Measurements from ENCODE around the gene OR2T11.
"Not testable (repeated sequence)": the region's sequence is repeated elsewhere in the genome, so short reads cannot be mapped to it uniquely, and the experiment has no call there.

The OR2T11 gene

DNA sequence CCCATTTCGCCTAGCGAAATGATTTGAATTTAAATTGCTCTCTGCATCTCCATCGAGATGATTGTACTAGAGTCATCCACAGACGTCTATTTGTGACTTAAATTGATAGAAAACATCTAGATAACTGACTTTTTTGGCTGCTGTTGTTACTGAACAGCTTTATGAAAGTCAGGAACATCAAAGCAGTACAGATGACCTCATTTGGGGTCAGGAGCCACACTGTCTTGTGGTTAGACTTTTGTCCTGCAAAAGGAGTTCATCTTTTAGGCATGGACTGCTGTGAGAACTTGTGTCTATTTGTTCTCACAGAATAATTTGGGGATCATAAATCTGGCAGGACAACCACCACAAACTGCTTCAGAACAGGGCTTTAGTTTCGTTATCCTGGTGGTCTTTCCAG, 4.8 kb upstream of the OR2T11 start:
- not testable (repeated sequence) for H3K9ac ChIP-seq (ENCODE audit: low read length); H3K9me3 ChIP-seq (ENCODE audit: control insufficient read depth, low read length); H3K4me3 ChIP-seq (ENCODE audit: low read length); H3K27me3 ChIP-seq (ENCODE audit: control insufficient read depth, insufficient read depth, low read length); H3K4me1 ChIP-seq (ENCODE audit: control insufficient read depth, insufficient read depth, low read length); H3K36me3 ChIP-seq (ENCODE audit: control insufficient read depth, insufficient read depth, low read length)

DNA sequence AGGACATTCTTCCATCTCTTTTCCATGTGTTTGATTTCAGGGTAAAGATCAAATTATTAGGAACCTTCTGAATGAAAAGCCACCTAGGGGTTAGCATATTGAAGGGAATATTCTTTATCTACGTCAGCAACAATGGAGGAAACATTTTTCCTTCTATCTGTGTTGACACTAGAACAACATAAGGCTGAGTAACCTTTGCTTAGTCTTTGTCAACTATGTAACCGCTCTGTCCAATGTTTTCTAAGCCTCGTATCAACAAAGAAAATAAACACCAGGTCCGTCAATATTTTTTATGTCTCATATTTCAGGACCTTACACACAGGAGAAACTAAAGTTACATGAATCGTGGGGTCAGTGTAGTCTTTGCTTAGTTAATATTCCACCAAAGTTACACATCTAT, 1.7 kb upstream of the OR2T11 start:
- H3K9ac ChIP-seq (ENCODE audit: low read length); H3K9me3 ChIP-seq (ENCODE audit: control insufficient read depth, low read length); H3K36me3 ChIP-seq (ENCODE audit: control insufficient read depth, insufficient read depth, low read length); H3K4me1 ChIP-seq (ENCODE audit: control insufficient read depth, insufficient read depth, low read length); H3K4me3 ChIP-seq (ENCODE audit: low read length); H3K27me3 ChIP-seq (ENCODE audit: control insufficient read depth, insufficient read depth, low read length): not testable (repeated sequence)

DNA sequence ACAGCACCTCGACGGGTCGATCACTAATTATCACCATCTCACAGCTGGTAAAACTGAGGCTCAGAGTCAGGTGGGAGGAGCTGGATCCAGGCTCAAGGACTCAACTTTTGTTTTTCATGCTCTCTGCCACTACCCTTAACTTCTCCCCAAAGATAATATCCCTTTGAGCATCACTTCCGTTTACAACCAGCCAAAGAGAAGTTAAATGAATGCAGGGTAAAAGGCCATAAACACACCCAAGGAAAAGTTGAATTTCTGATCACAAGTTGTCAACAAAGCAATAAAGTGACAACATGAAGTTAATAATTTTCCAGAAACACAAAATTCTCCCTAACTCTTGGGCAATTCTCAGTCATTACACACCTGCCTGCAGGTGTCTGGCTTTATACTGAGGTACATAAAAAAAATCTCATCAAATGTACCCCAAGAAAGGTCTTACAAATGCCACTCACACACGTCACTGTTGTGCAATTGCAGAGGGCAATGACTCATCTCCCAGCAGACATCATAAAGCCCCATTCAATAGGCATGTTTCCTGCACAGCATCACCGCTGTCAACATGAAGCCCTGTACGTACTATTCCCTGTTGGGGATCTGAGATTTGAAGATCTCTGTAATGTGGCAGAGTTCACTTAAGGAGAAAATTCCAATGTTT, 3.4 kb downstream of the OR2T11 start:
- Histone ChIP-seq H3K27me3 (ENCODE audit: control insufficient read depth, insufficient read depth, low read length) (no peaks in the 10 kb centered on the region), H3K4me1 (ENCODE audit: control insufficient read depth, insufficient read depth, low read length) (no peaks in the 10 kb centered on the region), H3K36me3 (ENCODE audit: control insufficient read depth, insufficient read depth, low read length) (no peaks in the 10 kb centered on the region), H3K4me3 (ENCODE audit: low read length) (no peak overlapping the region), H3K9me3 (ENCODE audit: control insufficient read depth, low read length) (no peaks in the 10 kb centered on the region), H3K9ac (ENCODE audit: low read length) (no peak overlapping the region)

DNA sequence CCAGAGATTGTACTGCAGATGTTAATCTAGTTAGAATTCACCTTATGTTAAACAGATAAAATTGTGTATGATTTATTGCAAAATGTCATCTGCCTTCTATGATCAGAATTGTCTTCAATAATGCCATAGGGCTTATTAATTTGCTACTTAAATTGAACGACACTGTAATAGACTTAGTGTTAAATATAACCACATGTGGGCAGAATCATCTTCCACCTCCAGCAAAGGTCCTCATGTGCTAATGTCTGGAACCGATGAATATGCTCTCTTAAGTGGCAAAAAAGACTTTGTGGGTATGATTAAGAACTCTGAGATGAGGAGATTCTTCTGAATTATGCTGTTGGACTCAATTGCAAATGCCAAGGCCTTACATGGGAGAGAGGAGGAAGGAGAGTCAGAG, 4.3 kb downstream of the OR2T11 start:
- H3K9me3 ChIP-seq (ENCODE audit: control insufficient read depth, low read length): no peaks in the 10 kb centered on the region
- H3K9ac ChIP-seq (ENCODE audit: low read length): no peak overlapping the region
- no peaks in the 10 kb centered on the region for H3K4me1 ChIP-seq (ENCODE audit: control insufficient read depth, insufficient read depth, low read length)
- no peaks in the 10 kb centered on the region for H3K36me3 ChIP-seq (ENCODE audit: control insufficient read depth, insufficient read depth, low read length)
- no peak overlapping the region for H3K4me3 ChIP-seq (ENCODE audit: low read length)
- no peaks in the 10 kb centered on the region for H3K27me3 ChIP-seq (ENCODE audit: control insufficient read depth, insufficient read depth, low read length)

DNA sequence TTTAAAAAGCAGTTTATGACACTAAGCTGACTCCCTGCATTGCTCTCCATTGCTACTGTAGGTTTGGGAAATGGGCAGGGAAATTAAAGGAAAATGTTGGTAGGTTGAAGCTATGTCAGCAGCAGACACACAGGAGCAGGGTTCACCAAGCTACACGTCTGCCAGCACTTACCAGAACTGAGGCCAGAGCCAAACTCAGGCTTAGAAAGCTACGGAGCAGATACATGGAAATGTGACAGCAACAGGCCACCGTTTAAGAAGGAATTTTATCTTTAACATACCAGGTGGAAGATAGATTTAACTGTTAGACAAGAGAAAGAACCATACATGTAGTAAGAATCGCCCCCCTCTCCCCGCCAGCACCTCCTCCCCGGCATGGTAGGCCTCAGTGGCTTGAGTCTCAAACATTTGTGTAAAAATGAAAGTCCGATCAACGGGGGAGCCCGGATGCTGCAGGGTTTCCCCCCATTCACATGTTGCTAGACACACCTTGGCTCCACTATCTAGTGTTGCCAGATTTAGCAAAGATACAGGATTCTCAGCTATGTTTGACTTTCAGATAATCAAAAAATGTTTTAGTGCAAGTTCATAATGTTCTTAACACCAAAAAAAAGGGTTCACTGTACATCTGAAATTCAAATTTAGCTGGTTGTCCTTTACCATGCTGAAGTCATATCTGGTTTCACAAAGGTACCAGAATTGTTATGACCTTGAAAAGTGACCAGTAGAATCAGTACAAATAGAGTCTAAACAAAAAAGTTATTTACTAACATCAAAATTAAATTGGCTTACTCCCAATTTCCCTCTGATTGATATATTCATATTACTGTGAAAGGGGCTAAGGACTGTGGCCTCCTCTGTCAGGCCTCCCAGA, 6.7 kb downstream of the OR2T11 start:
- Histone ChIP-seq H3K36me3 (ENCODE audit: control insufficient read depth, insufficient read depth, low read length) (no peaks in the 10 kb centered on the region), H3K27me3 (ENCODE audit: control insufficient read depth, insufficient read depth, low read length) (no peaks in the 10 kb centered on the region), H3K4me3 (ENCODE audit: low read length) (no peak overlapping the region), H3K9me3 (ENCODE audit: control insufficient read depth, low read length) (no peaks in the 10 kb centered on the region), H3K4me1 (ENCODE audit: control insufficient read depth, insufficient read depth, low read length) (no peaks in the 10 kb centered on the region), H3K9ac (ENCODE audit: low read length) (no peak overlapping the region)

DNA sequence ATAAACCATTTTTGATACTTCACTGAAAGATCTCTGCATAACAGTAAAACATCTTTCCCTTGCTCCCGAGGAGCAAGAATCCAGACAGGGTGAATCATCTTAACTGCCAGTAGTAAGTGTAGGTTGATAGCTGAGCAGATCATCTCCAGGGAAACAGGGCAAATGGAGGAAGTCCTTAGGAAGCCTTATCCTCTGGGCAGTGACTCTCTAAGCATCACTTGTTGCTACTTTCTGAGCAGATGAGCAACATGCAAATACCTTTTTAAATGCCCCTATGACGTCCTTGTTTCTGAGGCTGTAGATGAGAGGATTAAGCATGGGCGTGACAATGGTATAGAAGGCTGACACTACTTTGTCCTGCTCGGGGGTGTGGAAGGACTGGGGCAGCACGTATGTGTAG, 8.9 kb downstream of the OR2T11 start:
- Histone ChIP-seq H3K9ac (ENCODE audit: low read length) (no peak overlapping the region), H3K4me3 (ENCODE audit: low read length) (no peak overlapping the region), H3K4me1 (ENCODE audit: control insufficient read depth, insufficient read depth, low read length) (no peaks in the 10 kb centered on the region), H3K27me3 (ENCODE audit: control insufficient read depth, insufficient read depth, low read length) (no peaks in the 10 kb centered on the region), H3K36me3 (ENCODE audit: control insufficient read depth, insufficient read depth, low read length) (no peaks in the 10 kb centered on the region), H3K9me3 (ENCODE audit: control insufficient read depth, low read length) (no peaks in the 10 kb centered on the region)

DNA sequence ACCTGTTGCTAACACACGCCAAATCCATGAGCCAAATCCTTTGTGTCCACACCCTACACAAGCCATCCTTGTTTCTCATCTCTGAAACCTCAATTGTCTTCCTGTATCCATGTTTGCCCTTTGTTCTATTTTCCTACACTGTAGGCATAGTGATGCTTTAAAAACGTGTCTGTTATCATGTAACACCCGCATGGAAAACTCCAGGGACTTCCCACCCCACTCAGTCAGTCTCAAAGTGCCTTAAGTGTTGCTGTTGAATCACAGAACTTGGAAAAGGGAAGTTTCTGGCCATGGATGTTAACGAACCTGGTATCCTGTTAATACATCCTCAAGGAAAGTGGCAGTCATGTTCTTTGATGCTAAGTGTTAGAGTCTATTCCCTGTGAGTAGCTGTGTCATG, 9.7 kb downstream of the OR2T11 start:
- H3K27me3 ChIP-seq (ENCODE audit: control insufficient read depth, insufficient read depth, low read length): no peaks in the 10 kb centered on the region
- H3K4me1 ChIP-seq (ENCODE audit: control insufficient read depth, insufficient read depth, low read length): no peaks in the 10 kb centered on the region
- H3K9me3 ChIP-seq (ENCODE audit: control insufficient read depth, low read length): no peaks in the 10 kb centered on the region
- no peak overlapping the region for H3K4me3 ChIP-seq (ENCODE audit: low read length)
- no peaks in the 10 kb centered on the region for H3K36me3 ChIP-seq (ENCODE audit: control insufficient read depth, insufficient read depth, low read length)
- no peak overlapping the region for H3K9ac ChIP-seq (ENCODE audit: low read length)

DNA sequence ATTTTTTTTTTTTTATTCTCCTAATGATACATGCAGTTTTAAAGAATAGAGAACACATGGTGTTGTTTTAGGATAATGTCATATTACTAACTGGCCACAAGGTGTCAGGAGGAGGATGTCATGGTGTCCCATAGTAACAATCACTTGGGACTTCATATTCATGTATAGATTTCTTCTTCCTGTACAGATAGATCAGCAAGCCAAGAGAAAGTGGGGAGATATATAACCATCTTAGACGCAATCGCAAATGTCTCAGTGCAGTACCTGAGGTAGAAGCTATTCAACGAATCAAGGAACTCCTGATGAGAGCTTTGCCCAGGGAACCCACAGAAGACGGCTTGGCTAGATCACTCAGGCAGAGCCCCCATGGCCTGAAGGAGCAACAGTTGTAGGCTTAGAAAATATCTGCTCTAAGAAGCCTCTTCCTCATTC, 12.3 kb downstream of the OR2T11 start:
- Histone ChIP-seq H3K9ac (ENCODE audit: low read length) (no peak overlapping the region), H3K9me3 (ENCODE audit: control insufficient read depth, low read length) (no peaks in the 10 kb centered on the region), H3K4me1 (ENCODE audit: control insufficient read depth, insufficient read depth, low read length) (no peaks in the 10 kb centered on the region), H3K4me3 (ENCODE audit: low read length) (no peak overlapping the region), H3K36me3 (ENCODE audit: control insufficient read depth, insufficient read depth, low read length) (no peaks in the 10 kb centered on the region), H3K27me3 (ENCODE audit: control insufficient read depth, insufficient read depth, low read length) (no peaks in the 10 kb centered on the region)

DNA sequence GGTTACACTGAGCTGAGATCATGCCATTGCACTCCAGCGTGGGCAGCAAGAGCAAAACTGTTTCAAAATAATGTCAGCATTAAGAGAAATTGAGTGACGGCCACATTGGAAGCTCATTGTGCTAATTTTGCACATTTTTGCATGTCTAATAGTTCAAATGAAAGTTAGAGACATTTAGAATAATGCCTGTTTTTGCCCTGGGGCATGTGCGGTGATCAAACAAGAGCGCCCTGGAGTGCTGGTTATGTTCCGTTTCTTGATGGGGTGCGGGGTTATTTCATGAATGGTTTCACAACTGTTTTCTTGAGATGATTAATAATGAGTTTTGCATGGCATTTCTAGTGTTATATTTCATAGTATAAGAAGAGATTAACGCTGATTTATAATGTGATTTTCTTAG, 13.1 kb downstream of the OR2T11 start:
- no peak overlapping the region for H3K4me3 ChIP-seq (ENCODE audit: low read length)
- H3K9me3 ChIP-seq (ENCODE audit: control insufficient read depth, low read length): no peaks in the 10 kb centered on the region
- H3K9ac ChIP-seq (ENCODE audit: low read length): no peak overlapping the region
- no peaks in the 10 kb centered on the region for H3K27me3 ChIP-seq (ENCODE audit: control insufficient read depth, insufficient read depth, low read length)
- H3K4me1 ChIP-seq (ENCODE audit: control insufficient read depth, insufficient read depth, low read length): no peaks in the 10 kb centered on the region
- no peaks in the 10 kb centered on the region for H3K36me3 ChIP-seq (ENCODE audit: control insufficient read depth, insufficient read depth, low read length)

DNA sequence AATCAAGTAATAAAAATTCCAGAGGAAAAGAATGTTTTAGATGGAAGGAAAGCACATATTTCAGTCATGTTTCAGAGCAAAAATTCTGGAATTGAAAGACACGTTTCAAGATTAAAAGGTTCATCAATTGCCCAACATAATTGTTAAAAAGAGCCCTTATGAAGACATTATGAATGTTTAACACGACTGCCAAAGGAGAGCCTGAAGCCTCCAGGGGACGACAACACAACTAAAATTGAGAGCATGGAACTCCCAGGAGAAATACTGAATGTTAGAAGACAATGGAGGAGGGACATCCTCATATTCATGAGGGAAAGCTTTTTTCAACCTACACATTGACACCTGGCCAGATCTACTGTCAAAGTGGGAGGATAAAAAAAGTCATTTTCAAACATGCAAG, 16.0 kb downstream of the OR2T11 start:
- Histone ChIP-seq H3K9me3 (ENCODE audit: control insufficient read depth, low read length) (no peaks in the 10 kb centered on the region), H3K4me1 (ENCODE audit: control insufficient read depth, insufficient read depth, low read length) (no peaks in the 10 kb centered on the region), H3K9ac (ENCODE audit: low read length) (no peak overlapping the region), H3K36me3 (ENCODE audit: control insufficient read depth, insufficient read depth, low read length) (no peaks in the 10 kb centered on the region), H3K27me3 (ENCODE audit: control insufficient read depth, insufficient read depth, low read length) (no peaks in the 10 kb centered on the region), H3K4me3 (ENCODE audit: low read length) (no peak overlapping the region)

DNA sequence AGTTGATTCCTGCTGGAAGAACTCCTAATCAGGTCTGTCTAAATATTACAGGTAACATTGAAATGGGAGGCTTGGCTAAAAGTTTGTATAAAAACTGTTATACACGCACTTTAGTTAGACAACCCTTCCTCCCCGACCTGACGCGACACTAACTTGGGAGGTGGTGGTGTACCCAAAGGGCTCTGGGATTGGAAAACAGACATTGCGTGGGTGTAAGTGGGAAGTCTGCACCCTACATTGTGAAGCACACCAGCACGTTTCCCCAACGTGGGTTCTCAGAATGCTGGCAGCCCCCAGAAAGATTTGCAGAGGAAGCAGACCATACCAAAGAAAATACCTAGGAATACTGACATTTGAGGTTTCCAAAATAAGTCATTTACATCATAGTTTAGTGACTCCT, 16.8 kb downstream of the OR2T11 start:
- Histone ChIP-seq H3K4me3 (ENCODE audit: low read length) (no peak overlapping the region), H3K9me3 (ENCODE audit: control insufficient read depth, low read length) (no peaks in the 10 kb centered on the region), H3K36me3 (ENCODE audit: control insufficient read depth, insufficient read depth, low read length) (no peaks in the 10 kb centered on the region), H3K27me3 (ENCODE audit: control insufficient read depth, insufficient read depth, low read length) (no peaks in the 10 kb centered on the region), H3K4me1 (ENCODE audit: control insufficient read depth, insufficient read depth, low read length) (no peaks in the 10 kb centered on the region), H3K9ac (ENCODE audit: low read length) (no peak overlapping the region)

DNA sequence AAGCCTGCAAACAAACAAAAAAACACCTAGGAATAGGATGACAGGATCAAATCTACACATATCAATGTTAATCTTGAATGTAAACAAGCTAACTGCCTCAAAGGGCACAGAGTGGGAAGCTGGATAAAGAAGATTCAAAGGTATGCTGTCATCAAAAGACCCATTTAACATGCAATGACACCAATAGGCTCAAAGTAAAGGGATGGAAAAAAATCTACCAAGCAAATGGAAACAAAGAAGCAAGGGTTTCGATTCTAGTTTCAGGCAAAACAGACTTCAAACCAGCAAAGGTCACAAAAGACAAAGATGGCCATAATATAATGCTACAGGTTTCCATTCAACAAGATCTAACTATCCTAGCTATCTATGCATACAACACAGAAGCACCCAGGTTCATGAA, 21.1 kb downstream of the OR2T11 start:
- no peaks in the 10 kb centered on the region for H3K4me1 ChIP-seq (ENCODE audit: control insufficient read depth, insufficient read depth, low read length)
- no peaks in the 10 kb centered on the region for H3K36me3 ChIP-seq (ENCODE audit: control insufficient read depth, insufficient read depth, low read length)
- H3K4me3 ChIP-seq (ENCODE audit: low read length): no peak overlapping the region
- no peak overlapping the region for H3K9ac ChIP-seq (ENCODE audit: low read length)
- no peaks in the 10 kb centered on the region for H3K9me3 ChIP-seq (ENCODE audit: control insufficient read depth, low read length)
- no peaks in the 10 kb centered on the region for H3K27me3 ChIP-seq (ENCODE audit: control insufficient read depth, insufficient read depth, low read length)
